ENCODE data around the gene DNAH3.

- TF ChIP-seq CTCF (IDR thresholded peaks at IDR 0.05; ENCODE audit: low read length) (no peak), EZH2 (optimal IDR thresholded peaks at IDR 0.05; ENCODE audit: low read depth, low read length) (no peak), EZH2phosphoT487 (IDR thresholded peaks at IDR 0.05; ENCODE audit: low read length) (no peak)
Measured at GRCh38 chr16:21160276-21160675, 9.6 kb upstream of the DNAH3 start.
